GM04504 (cell line): ENCODE measurements around the gene GTF3C6.
"Not testable (repeated sequence)": the region's sequence is repeated elsewhere in the genome, so short reads cannot be mapped to it uniquely, and the experiment has no call there.

Source experiments
- DNase-seq: peaks from one replicate; pipeline ENCODE4 v3.0.0-alpha.2; 2012; ENCODE audit warnings: low read depth

GTF3C6 gene

DNA sequence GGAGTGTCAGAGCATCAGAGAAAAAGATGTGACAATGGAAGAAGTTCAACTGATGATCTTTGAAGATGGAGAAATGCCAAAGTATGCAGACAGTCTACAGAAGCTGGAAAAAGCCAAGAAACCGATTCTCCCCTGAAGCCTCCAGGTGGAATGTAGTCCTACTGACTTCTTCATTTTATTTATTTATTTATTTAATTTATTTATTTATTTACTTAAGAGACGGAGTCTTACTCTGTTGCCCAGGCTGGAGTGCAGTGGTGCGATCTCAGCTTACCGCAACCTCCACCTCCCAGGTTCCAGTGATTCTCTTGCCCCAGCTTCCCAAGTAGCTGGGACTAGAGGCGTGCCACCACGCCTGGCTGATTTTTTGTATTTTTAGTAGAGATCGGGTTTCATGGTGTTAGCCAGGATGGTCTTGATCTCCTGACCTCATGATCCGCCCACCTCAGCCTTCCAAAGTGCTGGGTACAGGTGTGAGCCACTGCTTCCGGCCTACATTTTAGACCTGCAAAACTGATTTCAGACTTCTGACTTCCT, 21.1 kb downstream of the GTF3C6 start:
- DNase-seq = no peak

DNA sequence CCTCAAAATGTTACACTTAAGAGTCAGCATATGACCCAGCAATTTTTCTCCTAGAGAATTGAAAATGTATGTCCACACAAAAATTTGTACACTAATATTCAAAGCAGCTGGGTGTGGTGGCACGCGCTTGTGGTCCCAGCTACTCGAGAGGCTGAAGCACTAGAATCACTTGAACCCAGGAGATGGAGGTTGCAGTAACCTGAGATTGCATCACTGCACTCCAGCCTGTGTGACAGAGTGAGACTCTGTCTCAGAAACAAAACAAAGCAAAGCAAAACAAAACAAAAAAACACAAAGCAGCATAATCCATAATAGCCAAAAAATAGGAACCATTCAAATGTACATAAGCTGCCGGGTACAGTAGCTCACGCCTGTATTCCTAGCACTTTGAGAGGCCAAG, 21.7 kb downstream of the GTF3C6 start:
- no peak for DNase-seq

DNA sequence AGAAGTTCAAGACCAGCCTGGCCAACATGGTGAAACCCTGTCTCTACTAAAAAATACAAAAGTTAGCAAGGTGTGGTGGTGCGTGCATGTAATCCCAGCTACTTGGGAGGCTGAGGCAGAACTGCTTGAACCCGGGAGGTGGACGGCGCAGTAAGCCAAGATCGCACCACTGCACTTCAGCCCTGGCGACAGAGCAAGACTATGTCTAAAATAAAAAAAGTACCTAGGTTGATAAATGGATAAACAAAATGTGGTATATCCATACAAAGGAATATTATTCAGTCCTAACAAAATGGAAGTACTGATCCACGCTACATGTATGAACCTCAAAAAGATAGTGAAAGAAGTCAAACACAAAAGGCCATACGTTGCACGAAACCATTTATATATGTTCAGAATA, 22.1 kb downstream of the GTF3C6 start:
- DNase-seq = no peak

GRCh38 chr6:110981202-110981600, 22.7 kb downstream of the GTF3C6 start:
- DNase-seq = no peak

GRCh38 chr6:110990840-110991576, 32.5 kb downstream of the GTF3C6 start:
- no peak for DNase-seq

DNA sequence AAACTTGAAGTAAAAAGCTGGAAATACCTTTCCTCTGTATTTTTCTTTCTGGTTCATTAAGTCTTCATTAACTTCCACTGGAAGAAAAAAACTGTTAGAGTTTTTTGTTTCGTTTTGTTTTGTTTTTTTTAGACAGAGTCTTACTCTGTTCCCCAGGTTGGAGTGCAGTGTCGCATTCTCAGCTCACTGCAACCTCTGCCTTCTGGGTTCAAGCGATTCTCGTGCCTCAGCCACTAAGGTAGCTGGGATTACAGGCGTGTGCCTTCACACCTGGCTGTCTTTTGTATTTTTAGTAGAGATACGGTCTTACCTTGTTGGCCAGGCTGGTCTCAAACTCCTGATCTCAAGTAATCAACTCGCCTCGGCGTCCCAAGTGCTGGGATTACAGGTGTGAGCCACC, 38.2 kb downstream of the GTF3C6 start:
- DNase-seq = no peak

DNA sequence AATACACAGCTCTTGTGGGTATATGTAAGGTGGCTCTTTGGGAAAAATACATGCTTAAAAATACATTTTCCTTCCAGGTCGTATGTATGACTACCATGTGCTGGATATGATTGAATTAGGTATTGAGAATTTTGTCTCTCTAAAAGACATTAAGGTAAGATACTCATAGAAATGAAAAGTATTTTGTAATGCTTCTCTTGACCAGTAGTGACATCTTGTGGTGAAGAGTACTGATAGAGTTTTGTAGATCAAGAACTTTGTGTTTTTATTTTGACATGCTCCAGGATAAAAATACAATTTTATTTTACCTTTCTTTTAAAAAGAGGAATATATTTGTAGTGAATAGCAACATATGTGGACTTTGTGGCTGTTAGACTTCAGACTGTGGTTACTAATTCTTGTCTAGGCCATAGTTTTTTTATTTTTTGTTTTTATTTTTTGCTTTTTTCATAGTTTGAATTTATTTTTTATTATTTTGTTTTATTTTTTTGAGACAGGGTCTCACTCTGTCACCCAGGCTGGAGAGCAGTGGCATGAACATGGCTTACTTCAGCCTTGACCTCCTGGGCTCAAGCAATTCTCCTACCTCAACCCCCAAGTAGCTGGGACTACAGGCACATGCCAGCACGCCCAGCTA, 41.2 kb downstream of the GTF3C6 start:
- peak; percentile 13 for DNase-seq

DNA sequence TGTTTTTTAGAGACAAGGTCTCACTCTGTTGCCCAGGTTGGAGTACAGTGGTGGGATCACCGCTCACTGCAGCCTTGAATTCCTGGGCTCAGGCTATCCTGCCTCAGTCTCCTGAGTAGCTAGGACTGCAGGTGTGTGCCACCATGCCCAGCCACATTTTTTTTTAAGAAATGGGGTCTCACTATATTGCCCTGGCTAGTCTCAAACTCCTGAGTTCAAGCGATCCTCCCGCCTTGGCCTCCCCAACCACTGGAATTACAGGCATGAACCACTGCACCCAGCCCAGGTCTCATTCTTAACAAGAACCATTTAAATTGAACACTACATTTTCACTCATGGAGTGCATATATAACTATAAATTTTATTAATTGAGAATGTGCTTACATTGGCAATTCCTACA, 43.8 kb downstream of the GTF3C6 start:
- DNase-seq = no peak

DNA sequence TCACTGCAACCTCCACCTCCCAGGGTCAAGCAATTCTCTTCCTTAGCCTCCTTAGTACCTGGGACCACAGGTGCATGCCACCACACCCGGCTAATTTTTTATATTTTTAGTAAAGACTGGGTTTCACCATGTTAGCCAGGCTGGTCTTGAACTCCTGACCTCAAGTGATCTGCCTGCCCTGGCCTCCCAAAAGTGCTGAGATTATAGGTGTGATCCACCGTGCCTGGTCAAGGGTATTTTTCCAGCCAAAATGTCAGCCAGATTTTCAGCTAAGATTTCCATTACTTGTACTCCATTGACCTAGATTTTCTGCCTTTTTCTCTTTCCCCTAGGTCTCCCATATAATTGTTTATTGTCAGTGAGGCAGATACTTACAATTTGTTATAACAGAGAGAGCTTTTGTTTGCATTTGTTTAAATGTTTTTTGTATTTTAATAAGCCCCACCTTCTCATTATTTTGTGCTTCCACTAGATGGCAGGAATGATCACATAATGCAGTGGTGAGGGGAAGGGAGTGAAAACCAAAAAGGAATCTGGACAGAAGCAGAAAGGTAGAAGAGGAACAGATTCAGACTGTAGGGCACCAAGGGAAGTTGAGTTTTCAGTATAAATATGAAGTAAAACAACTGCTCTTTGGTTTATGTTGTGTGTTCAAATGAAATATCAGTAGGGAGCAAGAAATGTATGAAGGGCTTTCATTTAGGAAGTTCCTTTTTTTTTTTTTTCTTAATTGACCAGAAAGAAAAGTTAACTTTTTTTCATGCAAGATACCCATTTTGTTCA, 53.0 kb downstream of the GTF3C6 start:
- no peak for DNase-seq

- DNase-seq = no peak
Observed at GRCh38 chr6:111012143-111012452, 53.6 kb downstream of the GTF3C6 start.

DNA sequence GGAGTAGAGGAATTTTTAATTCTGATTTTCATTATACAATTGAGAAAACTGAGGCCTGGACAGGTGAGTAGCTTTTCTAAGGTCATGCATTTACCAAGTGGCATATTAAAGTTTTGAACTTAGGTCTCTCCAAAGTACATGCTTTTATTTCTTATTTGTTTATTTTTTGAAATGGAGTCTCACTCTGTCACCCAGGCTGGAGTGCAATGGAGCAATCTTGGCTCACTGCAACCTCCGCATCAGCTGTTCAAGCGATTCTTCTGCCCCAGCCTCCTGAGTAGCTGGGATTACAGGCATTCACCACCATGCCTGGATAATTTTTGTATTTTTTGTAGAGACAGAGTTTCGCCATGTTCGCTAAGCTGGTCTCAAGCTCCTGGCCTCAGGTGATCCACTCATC, 54.0 kb downstream of the GTF3C6 start:
- DNase-seq = not testable (repeated sequence)

DNA sequence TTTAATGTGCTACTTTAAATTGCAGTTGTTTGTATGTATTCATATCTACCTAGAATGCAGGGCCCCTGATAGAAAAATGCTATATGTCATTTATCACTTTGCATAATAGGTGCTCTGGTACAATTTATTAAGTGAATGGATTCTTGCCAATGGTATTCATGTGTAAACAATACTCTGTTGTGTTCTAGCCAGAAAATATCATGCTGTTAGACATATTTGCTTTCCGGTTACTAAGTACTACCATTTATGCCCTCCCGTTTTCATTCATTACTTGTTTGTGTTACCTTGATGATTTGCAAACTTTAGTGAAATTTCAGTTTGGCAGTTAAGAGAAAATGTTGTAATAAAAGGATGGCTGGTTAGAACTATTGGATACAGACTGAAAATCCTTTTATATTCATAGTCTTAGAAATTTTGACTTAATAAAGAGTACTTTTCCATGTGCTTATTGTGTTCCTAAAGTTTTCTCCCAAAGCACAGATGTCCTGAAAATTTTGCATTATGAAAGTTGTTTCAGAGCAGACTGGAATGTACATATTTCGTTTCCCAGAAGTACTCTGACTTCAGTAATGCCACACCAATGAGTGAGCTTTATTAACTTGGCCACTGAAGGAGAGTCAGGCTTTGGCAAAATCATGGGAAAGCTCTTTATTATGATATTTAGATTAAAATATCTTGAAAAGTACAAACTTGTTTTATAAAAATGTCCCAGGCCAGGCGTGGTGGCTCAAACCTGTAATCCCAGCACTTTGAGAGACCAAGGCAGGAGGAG, 54.8 kb downstream of the GTF3C6 start:
- no peak for DNase-seq

GRCh38 chr6:111015389-111016124, 57.1 kb downstream of the GTF3C6 start:
- DNase-seq = no peak

DNA sequence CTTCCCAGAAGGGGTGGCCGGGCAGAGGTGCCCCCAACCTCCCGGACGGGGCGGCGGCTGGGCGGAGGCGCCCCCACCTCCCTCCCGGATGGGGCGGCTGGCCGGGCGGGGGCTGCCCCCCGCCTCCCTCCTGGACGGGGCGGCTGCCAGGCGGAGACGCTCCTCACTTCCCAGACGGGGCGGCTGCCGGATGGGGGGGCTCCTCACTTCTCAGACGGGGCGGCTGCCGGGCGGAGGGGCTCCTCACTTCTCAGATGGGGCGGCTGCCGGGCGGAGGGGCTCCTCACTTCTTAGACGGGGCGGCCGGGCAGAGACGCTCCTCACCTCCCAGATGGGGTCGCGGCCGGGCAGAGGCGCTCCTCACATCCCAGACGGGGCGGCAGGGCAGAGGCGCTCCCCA, 58.7 kb downstream of the GTF3C6 start:
- not testable (repeated sequence) for DNase-seq
